Upper lobe of left lung (tissue), 4 donors: ENCODE results near the gene QSOX1.
A peak's percentile ranks its signal among the peaks of the same experiment; 100 is the strongest.

Experiments used
- POLR2A ChIP-seq, 4 donors: fragments of 450-650 bp; IDR thresholded peaks; one replicate each; pipeline ENCODE4 v1.5.1; 2016 to 2017; ENCODE audit warnings: antibody characterized with exemption in 4 of 4, mild to moderate bottlenecking in 2 of 4
- POLR2AphosphoS5 ChIP-seq, 2 donors: sonication (generic); formaldehyde crosslinking; IDR thresholded peaks; one replicate each; pipeline ENCODE4 v1.5.1; 2017; ENCODE audit warnings: antibody characterized with exemption in 2 of 2
- TF ChIP-seq, protein P1 (sequence below), 6 experiments: fragments of 450-650 bp in 4 of 6; fragments of 200-600 bp in 2 of 6; sonication (generic) in 2 of 6; IDR thresholded peaks; one replicate each; pipeline ENCODE4 v1.5.1; 2016 to 2019; ENCODE audit warnings: antibody characterized with exemption in 6 of 6

DNA sequence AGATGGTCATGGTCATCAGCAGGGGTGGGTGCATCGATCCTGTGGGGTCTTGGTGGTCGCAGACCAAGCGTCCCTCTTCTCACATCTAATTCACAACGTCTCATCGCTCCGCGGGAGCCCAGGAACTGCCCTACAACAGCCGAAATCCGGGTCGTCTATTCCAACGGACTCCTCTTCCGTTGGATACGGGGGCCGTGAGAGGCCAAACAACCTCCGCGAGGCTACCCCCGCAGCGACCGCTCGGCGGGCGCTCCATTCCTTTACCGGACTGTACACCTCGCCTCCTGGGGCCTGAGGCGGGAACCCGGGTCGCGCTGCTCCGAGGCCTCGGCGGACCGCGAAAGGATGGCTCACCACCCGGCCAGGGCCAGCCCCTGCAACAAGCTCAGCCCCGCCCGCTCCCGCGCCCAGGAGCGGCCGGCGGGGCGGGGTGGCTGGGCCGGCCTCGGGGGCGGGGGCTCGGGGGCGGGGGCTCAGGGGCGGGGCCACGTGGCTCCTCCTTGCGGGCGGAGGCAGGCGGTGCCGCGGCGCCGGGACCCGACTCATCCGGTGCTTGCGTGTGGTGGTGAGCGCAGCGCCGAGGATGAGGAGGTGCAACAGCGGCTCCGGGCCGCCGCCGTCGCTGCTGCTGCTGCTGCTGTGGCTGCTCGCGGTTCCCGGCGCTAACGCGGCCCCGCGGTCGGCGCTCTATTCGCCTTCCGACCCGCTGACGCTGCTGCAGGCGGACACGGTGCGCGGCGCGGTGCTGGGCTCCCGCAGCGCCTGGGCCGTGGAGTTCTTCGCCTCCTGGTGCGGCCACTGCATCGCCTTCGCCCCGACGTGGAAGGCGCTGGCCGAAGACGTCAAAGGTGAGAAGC is at the start of gene QSOX1:
- TF ChIP-seq POLR2A (IDR thresholded peaks at IDR 0.05) (peak; percentile 5 to 97 (median 88)), POLR2AphosphoS5 (IDR thresholded peaks at IDR 0.05) (peak; percentile 78 to 95)
- TF ChIP-seq, protein P1, sequence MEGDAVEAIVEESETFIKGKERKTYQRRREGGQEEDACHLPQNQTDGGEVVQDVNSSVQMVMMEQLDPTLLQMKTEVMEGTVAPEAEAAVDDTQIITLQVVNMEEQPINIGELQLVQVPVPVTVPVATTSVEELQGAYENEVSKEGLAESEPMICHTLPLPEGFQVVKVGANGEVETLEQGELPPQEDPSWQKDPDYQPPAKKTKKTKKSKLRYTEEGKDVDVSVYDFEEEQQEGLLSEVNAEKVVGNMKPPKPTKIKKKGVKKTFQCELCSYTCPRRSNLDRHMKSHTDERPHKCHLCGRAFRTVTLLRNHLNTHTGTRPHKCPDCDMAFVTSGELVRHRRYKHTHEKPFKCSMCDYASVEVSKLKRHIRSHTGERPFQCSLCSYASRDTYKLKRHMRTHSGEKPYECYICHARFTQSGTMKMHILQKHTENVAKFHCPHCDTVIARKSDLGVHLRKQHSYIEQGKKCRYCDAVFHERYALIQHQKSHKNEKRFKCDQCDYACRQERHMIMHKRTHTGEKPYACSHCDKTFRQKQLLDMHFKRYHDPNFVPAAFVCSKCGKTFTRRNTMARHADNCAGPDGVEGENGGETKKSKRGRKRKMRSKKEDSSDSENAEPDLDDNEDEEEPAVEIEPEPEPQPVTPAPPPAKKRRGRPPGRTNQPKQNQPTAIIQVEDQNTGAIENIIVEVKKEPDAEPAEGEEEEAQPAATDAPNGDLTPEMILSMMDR (IDR thresholded peaks at IDR 0.05), result peak; percentile 35 to 68 (median 51)
